ENCODE results near the gene CDC42EP4.

CDC42EP4 gene

GRCh38 chr17:73293480-73293911, 18.3 kb downstream of the CDC42EP4 start:
- DNase-seq: no peak

DNA sequence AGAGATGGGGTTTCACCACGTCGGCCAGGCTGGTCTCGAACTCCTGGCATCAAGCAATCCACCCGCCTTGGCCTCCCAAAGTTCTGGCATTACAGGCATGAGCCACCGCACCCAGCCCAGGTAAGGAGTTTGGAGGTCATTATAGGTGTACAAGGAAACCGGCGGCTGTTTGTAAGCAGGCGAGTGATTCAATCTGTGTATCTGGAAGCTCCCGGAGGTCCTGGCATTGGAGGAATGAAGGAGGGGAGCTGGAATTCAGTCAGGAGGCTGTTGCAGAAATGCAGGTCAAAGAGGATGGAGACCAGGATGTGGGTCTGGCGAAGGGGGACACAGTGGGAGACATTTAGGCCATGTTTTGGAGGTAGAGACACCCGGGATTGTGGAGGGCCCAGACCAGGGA, 18.8 kb downstream of the CDC42EP4 start:
- DNase-seq: no peak

GRCh38 chr17:73292031-73292531, 19.7 kb downstream of the CDC42EP4 start:
- no peak for DNase-seq

DNA sequence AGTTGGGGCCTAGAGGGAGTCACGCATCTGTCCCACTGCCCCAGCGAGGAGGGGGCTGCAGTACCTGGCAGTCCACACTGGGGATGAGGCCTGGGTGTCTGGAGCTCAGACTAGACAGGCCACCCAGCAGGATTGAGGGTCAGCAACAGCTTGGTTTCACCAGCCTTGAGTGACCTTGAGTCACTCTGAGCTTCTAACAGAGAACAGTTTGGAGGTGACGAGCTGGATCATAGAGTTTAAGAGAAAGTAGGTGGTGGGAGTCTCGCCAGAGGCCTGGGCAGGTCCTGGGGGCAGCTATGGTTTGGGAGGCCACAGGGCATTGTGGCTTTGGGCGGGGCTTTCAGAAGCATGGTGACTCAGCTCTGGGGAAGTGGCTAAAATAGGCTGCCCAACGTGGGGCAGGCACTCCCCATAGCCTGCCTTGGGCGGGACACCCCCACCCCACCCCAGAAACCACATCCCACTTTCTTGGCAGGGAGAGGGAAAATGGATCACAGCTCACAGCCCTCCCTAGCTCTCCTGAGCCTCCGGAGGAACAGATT, 20.5 kb downstream of the CDC42EP4 start:
- DNase-seq: no peak

DNA sequence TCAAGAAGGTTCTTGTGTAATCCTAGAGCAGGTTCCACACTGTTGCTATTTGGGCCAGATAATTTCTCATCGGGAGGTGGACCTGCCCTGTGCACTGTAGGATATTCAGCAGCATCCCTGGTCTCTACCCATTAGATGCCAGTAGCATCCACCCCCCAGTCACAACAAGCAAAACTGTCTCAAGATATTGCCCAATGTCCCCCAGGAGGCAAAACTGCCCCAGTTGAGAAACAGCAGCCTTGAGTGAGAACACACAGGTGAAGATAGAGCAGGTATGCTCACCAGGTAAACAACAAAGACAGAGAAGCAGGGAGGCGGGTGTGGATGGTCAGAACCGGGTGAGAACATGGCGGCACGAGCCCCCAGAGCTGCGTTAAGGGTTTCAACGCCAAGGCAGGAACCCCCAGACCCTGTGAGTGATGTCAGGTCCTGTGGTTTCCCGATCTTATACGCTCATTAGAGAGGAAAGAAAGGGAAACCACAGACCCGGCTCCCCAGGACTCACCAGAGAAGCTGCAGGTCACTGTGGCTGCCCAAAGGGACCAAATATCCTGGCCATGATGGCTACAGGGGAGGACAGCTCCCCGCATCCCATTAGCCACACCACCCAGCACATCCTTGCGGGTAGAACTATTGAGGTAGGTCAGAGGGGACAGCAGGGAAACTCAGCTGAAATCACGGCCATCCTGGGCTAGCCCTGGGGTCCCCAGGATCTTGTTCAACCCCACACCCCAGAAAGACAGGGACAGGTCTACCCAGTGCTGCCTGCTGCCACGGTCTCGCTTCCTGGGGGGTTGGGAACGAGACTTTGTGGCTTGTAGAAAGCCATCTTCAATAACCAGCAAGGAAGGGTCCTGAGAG, 21.2 kb downstream of the CDC42EP4 start:
- DNase-seq: no peak

DNA sequence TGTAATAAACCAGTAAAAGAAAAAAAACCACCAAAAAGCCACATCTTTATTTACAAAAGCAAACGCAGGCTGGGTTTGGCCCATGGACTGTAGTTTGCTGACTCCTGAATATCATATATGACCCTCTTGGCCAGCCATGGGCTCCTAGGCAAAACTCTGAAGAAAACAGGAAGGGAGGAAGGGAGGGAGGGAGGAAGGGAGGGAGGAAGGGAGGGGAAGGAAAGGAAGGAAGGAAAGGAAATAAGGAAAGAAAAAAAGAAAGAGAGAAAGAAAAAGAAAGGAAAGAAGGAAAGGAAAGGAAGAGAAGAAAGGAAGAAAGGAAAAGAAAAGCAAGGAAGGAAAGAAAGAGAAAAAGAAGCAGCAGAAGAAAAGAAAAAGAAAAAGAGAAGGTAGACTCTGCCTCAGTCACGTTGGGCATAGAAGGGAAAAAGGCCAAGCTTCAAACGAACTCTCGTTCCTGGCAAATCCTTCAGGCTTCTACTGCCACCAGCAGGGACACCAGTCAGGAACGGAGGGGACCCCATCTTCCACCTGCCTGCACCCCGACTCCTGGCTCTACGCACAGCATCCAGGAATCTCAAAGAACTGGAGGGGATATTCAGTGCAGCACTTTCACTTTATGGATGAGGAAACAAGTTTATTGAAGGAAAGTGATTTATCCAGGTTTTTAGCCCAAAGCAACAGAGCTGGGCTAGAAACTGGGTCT, 22.1 kb downstream of the CDC42EP4 start:
- DNase-seq: no peak

GRCh38 chr17:73288534-73289302, 23.1 kb downstream of the CDC42EP4 start:
- DNase-seq: no peak

DNA sequence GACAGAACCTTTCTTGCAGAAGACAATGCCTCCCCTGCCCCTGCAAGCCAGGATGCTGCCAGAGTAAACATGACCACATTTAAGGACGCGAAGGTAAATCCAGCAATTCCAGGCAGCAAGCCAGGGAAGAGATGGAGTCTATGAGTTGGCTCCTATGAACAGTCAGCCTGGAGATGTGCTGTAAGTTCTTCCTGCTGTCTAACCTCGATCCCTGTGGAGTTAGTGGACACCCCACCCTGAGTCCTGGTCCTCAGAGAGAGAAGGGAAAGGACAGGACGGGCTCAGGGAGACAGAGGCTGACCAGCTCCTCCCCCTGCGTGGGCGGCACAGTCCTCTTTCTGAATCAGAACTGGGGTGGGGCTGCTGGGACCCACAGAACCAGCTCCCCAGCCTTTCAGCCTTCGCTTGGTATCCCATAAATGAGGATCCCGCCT, 24.9 kb downstream of the CDC42EP4 start:
- DNase-seq: no peak

DNA sequence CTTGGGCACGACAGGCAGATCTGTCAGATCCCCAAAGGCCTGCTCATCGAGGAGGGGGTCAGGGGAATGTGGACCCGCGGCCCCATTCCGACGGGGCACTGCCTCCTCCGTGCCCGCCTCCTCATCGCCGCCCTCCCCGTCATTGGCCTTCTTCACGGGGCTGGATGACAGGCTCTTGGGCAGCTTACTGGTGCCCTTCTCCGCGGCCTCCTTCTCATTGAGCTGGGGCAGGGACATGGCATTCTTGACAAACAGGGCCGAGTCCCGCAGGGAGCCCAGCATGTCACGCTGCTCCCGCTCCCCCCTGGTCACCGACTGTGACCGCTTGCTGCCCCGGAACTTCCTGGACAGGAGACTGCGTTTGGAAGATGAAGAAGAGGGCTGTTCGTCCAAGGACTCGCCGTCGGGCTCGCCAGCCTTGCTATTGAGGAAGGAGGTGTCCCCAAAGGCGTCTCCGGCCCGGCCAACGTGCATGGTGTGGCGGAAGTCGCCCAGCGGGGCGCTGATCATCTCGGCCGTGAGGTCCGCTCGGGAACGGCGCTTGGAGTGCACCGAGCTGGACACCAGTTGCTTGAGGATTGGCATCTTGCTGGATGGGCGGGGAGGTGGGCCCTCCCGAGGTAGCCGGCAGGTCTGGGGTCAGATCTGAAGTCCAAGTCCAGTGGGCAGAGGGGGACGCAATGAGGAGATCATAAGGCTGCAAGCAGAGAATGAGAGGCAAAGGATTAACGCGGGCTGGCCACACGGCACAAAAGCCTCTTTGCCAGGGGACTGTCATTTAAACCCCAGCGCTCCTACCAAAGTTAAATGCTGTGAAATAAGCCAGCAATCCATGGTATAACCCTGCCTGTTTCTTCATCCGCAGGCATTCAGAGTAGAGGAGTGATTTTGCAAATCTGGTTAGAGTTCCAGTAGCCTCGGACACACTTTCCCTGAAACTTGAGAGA, 25.6 kb downstream of the CDC42EP4 start:
- no peak for DNase-seq

DNA sequence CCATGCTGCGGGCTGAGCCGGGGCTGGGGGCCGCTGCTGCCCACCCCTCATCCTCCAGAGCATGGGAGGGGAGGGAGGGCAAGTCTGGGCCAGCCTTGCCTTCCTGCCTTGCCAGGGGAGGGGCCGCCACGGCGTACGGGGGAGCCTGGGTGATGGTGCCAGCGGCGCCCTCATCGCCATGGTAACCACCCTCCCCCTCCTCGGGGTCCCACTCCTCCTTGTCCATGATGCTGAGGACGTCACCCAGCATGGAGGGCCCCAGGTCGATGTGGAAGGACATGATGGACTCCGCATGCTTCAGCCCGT, 26.2 kb downstream of the CDC42EP4 start:
- no peak for DNase-seq

DNA sequence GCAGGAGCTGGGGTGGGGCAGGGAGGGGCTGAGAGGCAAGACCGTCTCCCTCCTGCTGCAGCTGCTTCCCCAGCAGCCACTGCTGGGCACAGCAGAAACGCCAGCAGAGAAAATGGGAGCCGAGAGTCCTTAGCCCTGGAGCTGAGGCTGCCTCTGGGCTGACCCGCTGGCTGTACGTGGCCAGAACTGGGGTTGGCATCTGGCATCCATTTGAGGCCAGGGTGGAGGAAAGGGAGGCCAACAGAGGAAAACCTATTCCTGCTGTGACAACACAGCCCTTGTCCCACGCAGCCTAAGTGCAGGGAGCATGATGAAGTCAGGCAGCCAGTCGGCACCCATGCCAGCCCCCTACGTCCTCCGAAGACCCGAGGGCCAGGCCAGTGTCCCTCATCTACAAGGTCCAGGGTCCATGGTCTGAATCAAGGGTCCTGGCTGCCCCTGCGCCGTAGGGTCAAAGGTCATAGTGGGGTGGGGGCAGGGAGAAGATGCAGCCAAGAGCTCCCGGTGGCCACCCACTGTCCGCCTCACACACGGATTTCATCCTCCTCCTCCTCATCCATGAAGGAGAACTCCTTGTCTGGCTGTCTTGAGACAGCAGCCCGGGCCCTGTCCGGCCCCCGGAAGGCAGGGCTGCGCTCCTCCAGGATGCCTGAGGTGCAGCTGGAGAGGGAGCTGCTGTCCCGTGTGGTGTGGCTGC, 26.7 kb downstream of the CDC42EP4 start:
- no peak for DNase-seq

DNA sequence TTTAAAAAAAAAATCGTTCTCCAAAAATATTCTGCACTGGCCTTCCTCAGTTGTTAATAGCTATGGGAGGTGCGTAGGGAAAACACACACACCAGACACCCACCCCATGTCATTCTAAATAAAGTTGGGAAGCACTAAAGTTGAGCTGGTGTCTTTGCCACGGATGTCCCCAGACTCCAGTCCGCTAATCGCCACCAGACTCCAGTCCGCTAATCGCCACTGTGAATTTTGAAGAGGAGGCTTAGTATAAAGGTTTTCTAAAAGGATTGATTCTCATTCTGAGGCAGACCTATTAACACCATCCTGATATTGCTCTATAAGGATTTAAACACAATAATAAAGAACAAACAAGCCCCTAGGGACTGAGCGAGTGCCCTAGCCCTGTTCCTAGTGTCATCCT, 27.4 kb downstream of the CDC42EP4 start:
- no peak for DNase-seq

DNA sequence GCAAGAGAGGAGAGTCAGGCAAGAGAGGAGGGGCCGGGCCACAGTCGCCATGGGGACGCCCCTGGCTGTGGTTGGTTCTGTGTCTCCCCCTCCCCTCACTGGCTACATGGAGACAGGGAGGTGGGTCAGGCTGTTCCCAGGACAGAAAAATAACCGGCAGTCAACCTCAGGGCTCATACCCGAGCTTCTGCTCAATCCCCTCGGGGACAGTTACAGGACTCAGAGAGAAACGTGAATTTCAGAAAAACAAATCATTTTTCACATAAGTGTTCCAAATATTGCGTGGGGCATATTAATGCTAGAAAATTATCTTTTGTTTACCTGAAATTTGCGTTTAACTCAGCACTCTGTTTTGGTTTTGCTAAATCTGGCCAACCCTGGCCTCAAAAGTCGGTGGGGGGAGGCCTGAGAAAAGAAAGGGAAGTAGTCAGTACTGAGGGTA, 27.9 kb downstream of the CDC42EP4 start:
- DNase-seq: no peak

DNA sequence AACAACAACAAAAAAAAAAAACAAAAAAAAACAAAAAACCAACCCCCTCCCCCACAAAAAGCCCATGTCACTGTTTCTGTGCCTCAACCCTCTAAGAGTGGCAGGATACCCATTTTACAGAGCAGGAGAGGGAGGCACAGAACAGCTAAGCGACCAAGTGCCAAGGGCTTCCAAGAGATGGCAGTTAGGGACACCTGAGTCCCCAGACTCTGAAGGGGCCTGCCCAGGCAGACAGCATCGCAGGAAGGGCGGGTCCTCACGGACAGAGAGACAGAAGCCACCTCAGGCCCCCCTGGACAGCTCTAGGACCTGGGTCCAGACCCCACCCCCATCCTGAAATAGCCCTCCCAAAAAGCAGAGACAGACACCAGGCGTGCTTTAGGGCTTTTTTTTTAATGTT, 28.6 kb downstream of the CDC42EP4 start:
- DNase-seq: no peak

- no peak for DNase-seq
These were observed 29.2 kb downstream of the CDC42EP4 start for GRCh38 chr17:73282629-73283028.

- DNase-seq: no peak
These were observed 29.9 kb downstream of the CDC42EP4 start for GRCh38 chr17:73281928-73282327.

GRCh38 chr17:73280191-73280590, 31.6 kb downstream of the CDC42EP4 start:
- no peak for DNase-seq

DNA sequence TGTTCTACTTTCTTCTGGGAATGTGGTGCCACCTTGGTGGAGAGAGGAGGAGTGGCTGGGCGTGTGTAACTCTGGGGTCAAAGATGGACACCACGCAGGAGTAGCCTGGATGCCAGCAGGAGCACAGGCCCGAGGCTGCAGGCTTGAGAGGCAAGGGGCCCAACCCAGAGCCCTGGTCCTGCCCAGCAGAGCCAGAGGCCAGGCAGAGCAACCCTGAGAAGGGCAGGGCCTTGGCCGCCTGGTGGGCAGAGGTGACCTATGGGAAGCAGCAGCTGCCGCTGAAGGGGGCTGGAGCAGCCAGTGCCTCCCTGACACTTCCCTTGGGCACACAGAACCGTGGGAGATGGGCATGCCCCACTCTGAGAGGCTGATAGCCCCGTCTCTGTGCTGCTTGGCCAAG, 32.1 kb downstream of the CDC42EP4 start:
- DNase-seq: no peak

GRCh38 chr17:73278465-73279453, 33.0 kb downstream of the CDC42EP4 start:
- no peak for DNase-seq

- no peak for DNase-seq
These were observed 33.7 kb downstream of the CDC42EP4 start for GRCh38 chr17:73278049-73278464.
